Upper lobe of left lung (tissue), 4 donors: ENCODE results near the gene EEF2K.

Source experiments
- POLR2A ChIP-seq, 4 donors: fragments of 450-650 bp; IDR thresholded peaks; one replicate each; pipeline ENCODE4 v1.5.1; 2016 to 2017; ENCODE audit warnings: antibody characterized with exemption in 4 of 4, mild to moderate bottlenecking in 2 of 4
- POLR2AphosphoS5 ChIP-seq, 2 donors: sonication (generic); formaldehyde crosslinking; IDR thresholded peaks; one replicate each; pipeline ENCODE4 v1.5.1; 2017; ENCODE audit warnings: antibody characterized with exemption in 2 of 2
- TF ChIP-seq, protein P1 (sequence below), 6 experiments: fragments of 450-650 bp in 4 of 6; fragments of 200-600 bp in 2 of 6; sonication (generic) in 2 of 6; IDR thresholded peaks; one replicate each; pipeline ENCODE4 v1.5.1; 2016 to 2019; ENCODE audit warnings: antibody characterized with exemption in 6 of 6

DNA sequence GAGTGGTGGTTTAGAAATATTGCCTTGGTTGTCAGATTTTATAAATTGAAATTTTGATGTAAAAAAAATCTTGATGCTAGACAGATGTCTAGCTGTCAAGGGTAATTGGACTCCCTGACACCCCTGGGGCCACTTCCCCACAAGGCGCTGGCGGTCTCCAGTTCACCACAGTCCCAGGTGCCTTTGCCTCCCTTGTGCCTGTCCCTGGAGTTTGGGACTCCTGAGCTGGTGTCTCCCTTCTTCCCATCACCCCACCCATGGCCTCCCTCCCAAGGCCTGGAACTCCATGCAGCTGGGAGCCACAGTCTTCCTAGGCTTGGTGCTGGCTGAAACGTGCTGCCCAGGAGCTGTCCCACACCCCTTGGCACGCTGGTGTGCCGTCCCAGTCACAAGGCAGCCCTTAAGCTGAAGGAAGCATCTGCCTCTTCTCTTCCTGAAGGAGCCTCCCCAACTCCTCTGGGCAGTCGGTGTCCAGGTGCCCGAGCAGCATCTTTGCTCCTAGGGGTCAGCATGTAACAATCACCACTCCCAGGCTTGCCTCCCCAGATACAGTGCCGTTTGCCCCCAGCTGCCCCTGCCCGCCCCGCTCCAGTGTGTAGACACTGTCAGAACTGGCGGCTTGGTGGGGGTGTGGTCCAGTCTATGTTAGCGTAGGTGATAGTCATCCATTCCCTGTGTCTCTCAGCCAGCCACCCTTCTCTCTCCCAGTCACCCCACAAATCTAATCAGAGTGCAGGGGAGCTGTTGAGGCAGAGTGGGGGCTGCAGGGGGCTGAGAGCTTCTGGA lies 117.3 kb downstream of the EEF2K start:
- TF ChIP-seq POLR2AphosphoS5 (IDR thresholded peaks at IDR 0.05) (no peak), POLR2A (IDR thresholded peaks at IDR 0.05) (no peak)
- TF ChIP-seq, protein P1, sequence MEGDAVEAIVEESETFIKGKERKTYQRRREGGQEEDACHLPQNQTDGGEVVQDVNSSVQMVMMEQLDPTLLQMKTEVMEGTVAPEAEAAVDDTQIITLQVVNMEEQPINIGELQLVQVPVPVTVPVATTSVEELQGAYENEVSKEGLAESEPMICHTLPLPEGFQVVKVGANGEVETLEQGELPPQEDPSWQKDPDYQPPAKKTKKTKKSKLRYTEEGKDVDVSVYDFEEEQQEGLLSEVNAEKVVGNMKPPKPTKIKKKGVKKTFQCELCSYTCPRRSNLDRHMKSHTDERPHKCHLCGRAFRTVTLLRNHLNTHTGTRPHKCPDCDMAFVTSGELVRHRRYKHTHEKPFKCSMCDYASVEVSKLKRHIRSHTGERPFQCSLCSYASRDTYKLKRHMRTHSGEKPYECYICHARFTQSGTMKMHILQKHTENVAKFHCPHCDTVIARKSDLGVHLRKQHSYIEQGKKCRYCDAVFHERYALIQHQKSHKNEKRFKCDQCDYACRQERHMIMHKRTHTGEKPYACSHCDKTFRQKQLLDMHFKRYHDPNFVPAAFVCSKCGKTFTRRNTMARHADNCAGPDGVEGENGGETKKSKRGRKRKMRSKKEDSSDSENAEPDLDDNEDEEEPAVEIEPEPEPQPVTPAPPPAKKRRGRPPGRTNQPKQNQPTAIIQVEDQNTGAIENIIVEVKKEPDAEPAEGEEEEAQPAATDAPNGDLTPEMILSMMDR (IDR thresholded peaks at IDR 0.05), result no peak
